ENCODE measurements around the gene MACROD2.

The MACROD2 gene

DNA sequence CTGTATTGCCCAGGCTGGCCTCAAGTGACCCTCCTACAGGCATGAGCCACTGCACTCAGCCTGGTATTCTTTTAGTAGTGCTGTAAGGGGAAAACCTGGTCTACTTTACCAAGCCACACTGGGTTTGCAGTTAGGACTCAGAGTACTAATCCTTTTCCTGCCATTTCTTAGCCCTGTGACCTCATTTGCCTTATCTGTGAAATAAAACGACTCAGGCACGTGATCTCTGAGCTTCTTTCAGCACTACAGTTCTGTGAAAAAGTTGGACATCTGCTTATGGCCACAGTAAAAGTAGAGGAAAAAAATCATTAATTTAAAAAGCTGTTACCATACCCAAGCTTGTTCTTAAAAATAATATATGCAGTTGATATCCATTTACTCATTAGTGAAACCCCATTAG is 1570.5 kb downstream of the MACROD2 start:
- H3K4me3 ChIP-seq (ENCODE audit: low read length in 2 of 2): no peak overlapping the region
- H3K27ac ChIP-seq (ENCODE audit: low read length): no peak overlapping the region
- no peaks in the 10 kb centered on the region for H3K9me3 ChIP-seq (ENCODE audit: control insufficient read depth in 2 of 2, low read length in 2 of 2)
- no peaks in the 10 kb centered on the region for H3K36me3 ChIP-seq (ENCODE audit: control insufficient read depth in 2 of 2, insufficient read depth in 2 of 2, low read length in 2 of 2)
- H3K4me1 ChIP-seq (ENCODE audit: control insufficient read depth, insufficient read depth, low read length): peaks cover 4% of the 10 kb centered on the region
- no peaks in the 10 kb centered on the region for H3K27me3 ChIP-seq (ENCODE audit: control insufficient read depth in 1 of 2, insufficient read depth in 2 of 2, low read length in 2 of 2)
- H3K9ac ChIP-seq (ENCODE audit: low read length in 2 of 2): no peak overlapping the region

DNA sequence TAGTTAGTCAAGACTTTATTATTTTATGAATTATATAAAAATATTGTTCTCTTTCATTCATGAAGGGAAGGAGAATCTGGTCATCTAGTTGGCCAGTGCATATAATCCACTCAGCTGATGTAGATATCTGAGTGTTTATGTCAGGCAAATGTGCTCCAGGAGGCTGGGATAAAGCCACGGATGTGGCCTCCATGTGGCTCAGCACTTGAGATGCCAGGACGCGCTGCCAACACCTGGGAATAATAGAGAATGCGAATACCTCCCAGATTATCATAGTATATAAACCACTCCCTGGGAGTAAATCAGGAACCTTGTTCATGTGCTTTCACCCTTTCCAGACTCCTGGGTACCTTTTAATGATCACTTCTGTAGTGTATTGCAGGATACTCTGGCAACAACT is 1571.9 kb downstream of the MACROD2 start:
- Histone ChIP-seq H3K27me3 (ENCODE audit: control insufficient read depth in 1 of 2, insufficient read depth in 2 of 2, low read length in 2 of 2) (no peaks in the 10 kb centered on the region), H3K27ac (ENCODE audit: low read length) (no peak overlapping the region), H3K4me3 (ENCODE audit: low read length in 2 of 2) (no peak overlapping the region), H3K36me3 (ENCODE audit: control insufficient read depth in 2 of 2, insufficient read depth in 2 of 2, low read length in 2 of 2) (no peaks in the 10 kb centered on the region), H3K9me3 (ENCODE audit: control insufficient read depth in 2 of 2, low read length in 2 of 2) (no peaks in the 10 kb centered on the region), H3K9ac (ENCODE audit: low read length in 2 of 2) (no peak overlapping the region), H3K4me1 (ENCODE audit: control insufficient read depth, insufficient read depth, low read length) (no peaks in the 10 kb centered on the region)

DNA sequence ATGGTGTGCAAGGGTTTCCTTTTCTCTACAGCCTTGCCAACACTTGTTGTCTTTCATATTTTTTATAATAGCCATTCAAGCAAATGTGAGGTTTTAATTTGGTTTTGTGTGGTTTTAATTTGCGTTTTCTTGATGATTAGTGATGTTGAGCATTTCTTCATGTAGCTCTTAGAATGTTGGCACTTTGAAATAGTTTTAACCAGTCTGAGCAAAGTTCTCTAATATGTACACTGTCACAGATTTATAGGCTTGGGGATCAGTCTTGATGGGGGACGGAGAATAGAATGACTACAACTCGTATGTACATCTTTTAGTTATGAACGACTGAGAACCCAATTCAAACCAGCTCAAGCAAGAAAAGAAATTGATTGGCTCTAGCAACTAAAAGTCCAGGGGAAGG is 1574.8 kb downstream of the MACROD2 start:
- Histone ChIP-seq H3K4me1 (ENCODE audit: control insufficient read depth, insufficient read depth, low read length) (no peaks in the 10 kb centered on the region), H3K27ac (ENCODE audit: low read length) (no peak overlapping the region), H3K27me3 (ENCODE audit: control insufficient read depth in 1 of 2, insufficient read depth in 2 of 2, low read length in 2 of 2) (no peaks in the 10 kb centered on the region), H3K9ac (ENCODE audit: low read length in 2 of 2) (no peak overlapping the region), H3K36me3 (ENCODE audit: control insufficient read depth in 2 of 2, insufficient read depth in 2 of 2, low read length in 2 of 2) (no peaks in the 10 kb centered on the region), H3K9me3 (ENCODE audit: control insufficient read depth in 2 of 2, low read length in 2 of 2) (no peaks in the 10 kb centered on the region), H3K4me3 (ENCODE audit: low read length in 2 of 2) (no peak overlapping the region)

DNA sequence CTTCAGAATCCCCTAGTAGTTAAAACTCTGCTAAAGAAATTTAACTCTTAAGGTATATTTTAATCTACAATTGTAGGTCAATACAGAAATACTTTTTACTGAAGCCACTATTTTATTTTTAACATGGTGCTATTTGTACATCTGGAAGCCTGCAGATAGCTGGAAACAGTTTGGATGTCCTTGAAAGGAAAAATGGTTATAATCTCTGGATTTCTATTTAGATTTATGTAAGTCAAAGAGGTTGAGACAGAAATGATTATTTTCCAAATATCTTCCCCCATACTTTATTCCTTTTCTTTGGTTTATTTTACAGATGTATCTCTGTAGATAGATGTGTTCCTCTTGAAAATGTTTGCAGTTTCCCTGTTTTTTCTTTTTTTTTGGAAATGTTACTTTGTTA is 1575.7 kb downstream of the MACROD2 start:
- Histone ChIP-seq H3K27me3 (ENCODE audit: control insufficient read depth in 1 of 2, insufficient read depth in 2 of 2, low read length in 2 of 2) (no peaks in the 10 kb centered on the region), H3K4me1 (ENCODE audit: control insufficient read depth, insufficient read depth, low read length) (no peaks in the 10 kb centered on the region), H3K9ac (ENCODE audit: low read length in 2 of 2) (no peak overlapping the region), H3K36me3 (ENCODE audit: control insufficient read depth in 2 of 2, insufficient read depth in 2 of 2, low read length in 2 of 2) (no peaks in the 10 kb centered on the region), H3K9me3 (ENCODE audit: control insufficient read depth in 2 of 2, low read length in 2 of 2) (no peaks in the 10 kb centered on the region), H3K27ac (ENCODE audit: low read length) (no peak overlapping the region), H3K4me3 (ENCODE audit: low read length in 2 of 2) (no peak overlapping the region)

DNA sequence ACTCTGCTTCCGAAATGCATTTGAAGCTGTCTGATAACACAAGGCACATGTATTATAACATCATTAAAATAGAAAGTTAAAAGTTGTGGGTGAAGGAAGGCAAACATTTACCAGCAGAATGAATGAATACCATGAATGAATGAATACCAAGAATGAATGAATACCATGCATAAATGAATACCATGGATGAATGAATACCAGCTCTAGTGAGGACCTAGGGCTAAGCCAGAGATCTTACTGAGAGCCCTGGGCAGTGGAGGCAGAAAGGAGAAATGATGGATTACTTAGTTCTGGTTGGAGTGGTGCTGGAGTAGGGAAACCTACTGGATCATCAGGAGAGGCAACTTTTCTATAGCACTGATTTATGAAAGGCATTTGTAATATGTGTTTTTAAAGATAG is 1579.9 kb downstream of the MACROD2 start:
- Histone ChIP-seq H3K4me3 (ENCODE audit: low read length in 2 of 2) (no peak overlapping the region), H3K9ac (ENCODE audit: low read length in 2 of 2) (no peak overlapping the region), H3K27me3 (ENCODE audit: control insufficient read depth in 1 of 2, insufficient read depth in 2 of 2, low read length in 2 of 2) (no peaks in the 10 kb centered on the region), H3K4me1 (ENCODE audit: control insufficient read depth, insufficient read depth, low read length) (no peaks in the 10 kb centered on the region), H3K9me3 (ENCODE audit: control insufficient read depth in 2 of 2, low read length in 2 of 2) (no peaks in the 10 kb centered on the region), H3K27ac (ENCODE audit: low read length) (no peak overlapping the region), H3K36me3 (ENCODE audit: control insufficient read depth in 2 of 2, insufficient read depth in 2 of 2, low read length in 2 of 2) (no peaks in the 10 kb centered on the region)

DNA sequence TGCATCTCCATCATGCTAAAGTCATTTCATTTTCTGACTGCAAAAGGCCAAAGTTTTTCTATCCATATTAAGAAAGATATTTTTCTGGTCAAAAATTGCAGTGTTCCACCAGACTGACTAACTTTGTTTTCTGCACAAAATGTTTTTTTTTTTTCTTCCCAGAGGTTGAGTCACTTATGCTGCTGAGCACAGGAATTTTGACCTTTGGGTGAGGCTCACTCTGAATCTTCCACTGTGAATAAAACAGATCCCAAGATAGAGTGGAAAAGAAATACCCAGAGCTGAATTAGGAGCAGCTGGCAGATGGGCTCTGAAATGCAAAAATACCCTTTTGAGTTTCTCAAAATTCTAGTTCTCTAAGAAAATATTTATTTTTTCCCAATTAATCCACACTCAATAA is 1581.1 kb downstream of the MACROD2 start:
- Histone ChIP-seq H3K4me3 (ENCODE audit: low read length in 2 of 2) (no peak overlapping the region), H3K9me3 (ENCODE audit: control insufficient read depth in 2 of 2, low read length in 2 of 2) (no peaks in the 10 kb centered on the region), H3K9ac (ENCODE audit: low read length in 2 of 2) (no peak overlapping the region), H3K27me3 (ENCODE audit: control insufficient read depth in 1 of 2, insufficient read depth in 2 of 2, low read length in 2 of 2) (no peaks in the 10 kb centered on the region), H3K27ac (ENCODE audit: low read length) (no peak overlapping the region), H3K36me3 (ENCODE audit: control insufficient read depth in 2 of 2, insufficient read depth in 2 of 2, low read length in 2 of 2) (no peaks in the 10 kb centered on the region), H3K4me1 (ENCODE audit: control insufficient read depth, insufficient read depth, low read length) (peaks cover under 1% of the 10 kb centered on the region)

DNA sequence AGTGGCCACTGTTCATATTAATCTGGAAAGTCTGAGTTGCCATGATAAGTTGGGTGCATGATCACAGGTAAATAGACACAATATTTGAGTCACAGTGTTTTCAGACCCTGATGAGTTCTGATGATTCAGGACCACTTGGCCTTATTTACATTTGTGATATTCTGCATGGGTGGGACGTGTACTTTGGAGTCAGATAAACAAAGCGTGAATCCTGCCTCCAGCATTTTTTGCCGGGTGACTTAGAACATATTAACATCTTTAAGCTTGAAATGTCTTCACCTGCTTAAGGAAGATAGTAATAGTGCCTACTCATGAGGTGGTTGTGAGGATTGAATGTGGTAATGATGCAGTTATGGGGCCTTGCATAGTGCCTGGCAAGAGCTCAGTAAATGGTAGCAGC is 1582.8 kb downstream of the MACROD2 start:
- no peak overlapping the region for H3K27ac ChIP-seq (ENCODE audit: low read length)
- no peak overlapping the region for H3K9ac ChIP-seq (ENCODE audit: low read length in 2 of 2)
- no peaks in the 10 kb centered on the region for H3K9me3 ChIP-seq (ENCODE audit: control insufficient read depth in 2 of 2, low read length in 2 of 2)
- H3K4me1 ChIP-seq (ENCODE audit: control insufficient read depth, insufficient read depth, low read length): peaks cover 11% of the 10 kb centered on the region
- H3K4me3 ChIP-seq (ENCODE audit: low read length in 2 of 2): no peak overlapping the region
- H3K36me3 ChIP-seq (ENCODE audit: control insufficient read depth in 2 of 2, insufficient read depth in 2 of 2, low read length in 2 of 2): no peaks in the 10 kb centered on the region
- no peaks in the 10 kb centered on the region for H3K27me3 ChIP-seq (ENCODE audit: control insufficient read depth in 1 of 2, insufficient read depth in 2 of 2, low read length in 2 of 2)

DNA sequence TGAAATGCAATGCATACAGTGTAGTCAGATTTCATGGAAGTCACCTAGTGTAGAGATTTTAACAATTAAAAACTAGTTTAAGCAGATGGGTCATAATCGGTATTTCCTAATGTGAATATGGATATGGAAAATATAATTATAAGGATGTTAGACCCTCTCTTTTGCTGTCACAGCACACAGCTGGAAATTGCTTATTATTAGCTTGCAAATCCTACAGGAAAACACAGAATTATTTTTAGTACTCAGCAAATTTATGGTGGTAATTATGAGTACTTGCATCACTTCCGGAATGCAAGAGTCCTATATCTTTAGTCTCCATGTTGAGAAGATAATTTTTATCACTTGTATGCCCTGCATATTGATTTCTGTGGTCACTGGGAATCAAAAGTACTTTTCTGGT is 1584.4 kb downstream of the MACROD2 start:
- H3K9ac ChIP-seq (ENCODE audit: low read length in 2 of 2): no peak overlapping the region
- peaks cover 11% of the 10 kb centered on the region for H3K4me1 ChIP-seq (ENCODE audit: control insufficient read depth, insufficient read depth, low read length)
- H3K27ac ChIP-seq (ENCODE audit: low read length): no peak overlapping the region
- no peaks in the 10 kb centered on the region for H3K27me3 ChIP-seq (ENCODE audit: control insufficient read depth in 1 of 2, insufficient read depth in 2 of 2, low read length in 2 of 2)
- H3K9me3 ChIP-seq (ENCODE audit: control insufficient read depth in 2 of 2, low read length in 2 of 2): no peaks in the 10 kb centered on the region
- no peaks in the 10 kb centered on the region for H3K36me3 ChIP-seq (ENCODE audit: control insufficient read depth in 2 of 2, insufficient read depth in 2 of 2, low read length in 2 of 2)
- no peak overlapping the region for H3K4me3 ChIP-seq (ENCODE audit: low read length in 2 of 2)

DNA sequence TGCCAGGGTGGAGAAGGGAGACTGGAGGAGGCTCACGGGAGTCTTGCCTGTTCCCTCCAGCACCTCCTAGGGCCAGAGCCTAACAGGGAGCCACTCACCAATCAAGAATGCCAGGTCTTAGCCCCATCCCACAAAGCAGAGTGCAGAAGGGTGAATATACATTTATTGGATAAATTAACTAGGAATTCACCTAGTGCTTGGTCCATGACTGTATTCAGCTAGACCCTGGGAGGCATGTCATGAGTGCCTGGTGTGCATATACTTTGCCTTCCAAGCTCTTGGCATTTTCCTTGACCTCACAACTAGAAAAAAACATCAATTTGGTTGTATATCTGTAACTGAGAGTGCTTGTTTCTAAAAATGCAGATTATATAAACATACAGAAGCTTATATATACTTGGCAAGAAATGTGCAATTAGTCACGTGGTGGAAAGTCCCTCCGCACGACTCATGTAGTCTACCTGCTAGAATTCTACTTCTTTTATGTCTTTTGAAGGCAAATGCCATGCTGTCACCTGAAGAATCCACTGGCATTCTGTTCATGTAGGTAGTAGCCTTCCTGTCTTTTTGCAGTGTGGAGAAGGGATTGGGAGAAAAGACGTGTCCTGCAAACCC is 1586.9 kb downstream of the MACROD2 start:
- H3K27ac ChIP-seq (ENCODE audit: low read length): peak overlapping the region; percentile 24
- no peak overlapping the region for H3K9ac ChIP-seq (ENCODE audit: low read length in 2 of 2)
- no peak overlapping the region for H3K4me3 ChIP-seq (ENCODE audit: low read length in 2 of 2)
- H3K27me3 ChIP-seq (ENCODE audit: control insufficient read depth in 1 of 2, insufficient read depth in 2 of 2, low read length in 2 of 2): no peaks in the 10 kb centered on the region
- peaks cover 11% of the 10 kb centered on the region for H3K4me1 ChIP-seq (ENCODE audit: control insufficient read depth, insufficient read depth, low read length)
- H3K9me3 ChIP-seq (ENCODE audit: control insufficient read depth in 2 of 2, low read length in 2 of 2): no peaks in the 10 kb centered on the region
- no peaks in the 10 kb centered on the region for H3K36me3 ChIP-seq (ENCODE audit: control insufficient read depth in 2 of 2, insufficient read depth in 2 of 2, low read length in 2 of 2)

DNA sequence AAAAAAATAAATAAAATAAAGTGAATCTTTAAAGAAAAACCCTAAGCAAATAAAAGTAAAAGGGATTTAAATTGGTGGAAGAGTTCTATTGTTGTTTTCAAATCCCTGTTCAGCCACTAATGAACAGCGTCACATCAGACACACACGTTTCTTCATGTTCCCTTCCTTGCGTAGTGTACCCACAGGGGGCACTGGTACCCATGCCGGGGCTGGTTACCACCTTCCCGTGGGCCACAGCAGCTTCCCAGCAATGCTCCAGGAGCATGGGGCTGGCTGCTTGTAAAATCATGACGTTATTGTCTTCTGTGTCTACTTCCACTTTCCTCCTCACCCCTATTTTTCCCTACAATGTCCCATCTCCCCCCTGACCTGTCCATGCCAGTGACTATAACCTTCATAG is 1589.2 kb downstream of the MACROD2 start:
- no peaks in the 10 kb centered on the region for H3K9me3 ChIP-seq (ENCODE audit: control insufficient read depth in 2 of 2, low read length in 2 of 2)
- H3K4me1 ChIP-seq (ENCODE audit: control insufficient read depth, insufficient read depth, low read length): peaks cover 11% of the 10 kb centered on the region
- H3K27ac ChIP-seq (ENCODE audit: low read length): no peak overlapping the region
- no peak overlapping the region for H3K4me3 ChIP-seq (ENCODE audit: low read length in 2 of 2)
- H3K9ac ChIP-seq (ENCODE audit: low read length in 2 of 2): no peak overlapping the region
- no peaks in the 10 kb centered on the region for H3K36me3 ChIP-seq (ENCODE audit: control insufficient read depth in 2 of 2, insufficient read depth in 2 of 2, low read length in 2 of 2)
- H3K27me3 ChIP-seq (ENCODE audit: control insufficient read depth in 1 of 2, insufficient read depth in 2 of 2, low read length in 2 of 2): no peaks in the 10 kb centered on the region

DNA sequence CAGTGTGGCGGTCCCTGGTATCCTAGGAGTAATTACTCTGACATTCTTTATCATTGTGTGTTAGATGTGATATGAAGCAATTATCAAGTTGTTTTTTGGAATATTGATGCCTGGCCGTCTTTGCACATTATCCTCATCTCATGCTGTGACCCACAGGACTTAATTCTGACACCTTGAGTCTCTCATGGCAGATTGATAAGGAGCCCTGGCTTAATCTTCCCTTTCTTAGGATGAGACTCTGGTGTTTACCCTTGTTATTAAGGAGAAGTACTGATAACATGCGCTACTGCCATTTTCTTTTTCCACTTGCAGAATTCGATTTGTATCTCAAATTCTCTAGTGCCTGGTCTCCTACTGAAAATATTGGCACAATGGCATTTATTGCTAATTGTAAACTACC is 1597.8 kb downstream of the MACROD2 start:
- Histone ChIP-seq H3K9ac (ENCODE audit: low read length in 2 of 2) (no peak overlapping the region), H3K36me3 (ENCODE audit: control insufficient read depth in 2 of 2, insufficient read depth in 2 of 2, low read length in 2 of 2) (no peaks in the 10 kb centered on the region), H3K27me3 (ENCODE audit: control insufficient read depth in 1 of 2, insufficient read depth in 2 of 2, low read length in 2 of 2) (no peaks in the 10 kb centered on the region), H3K4me3 (ENCODE audit: low read length in 2 of 2) (no peak overlapping the region), H3K27ac (ENCODE audit: low read length) (no peak overlapping the region), H3K4me1 (ENCODE audit: control insufficient read depth, insufficient read depth, low read length) (peaks cover 2% of the 10 kb centered on the region), H3K9me3 (ENCODE audit: control insufficient read depth in 2 of 2, low read length in 2 of 2) (no peaks in the 10 kb centered on the region)
